GM21360 (cell line): ENCODE results near the gene ATP5F1D.

ENCODE experiments used
- ATAC-seq: cut with Tn5 transposase; IDR thresholded peaks from one replicate; pipeline ENCODE4 v1.9.1; 2021; ENCODE audit warnings: mild to moderate bottlenecking, moderate library complexity; ENCODE audit not compliant: unreplicated experiment

The ATP5F1D gene

DNA sequence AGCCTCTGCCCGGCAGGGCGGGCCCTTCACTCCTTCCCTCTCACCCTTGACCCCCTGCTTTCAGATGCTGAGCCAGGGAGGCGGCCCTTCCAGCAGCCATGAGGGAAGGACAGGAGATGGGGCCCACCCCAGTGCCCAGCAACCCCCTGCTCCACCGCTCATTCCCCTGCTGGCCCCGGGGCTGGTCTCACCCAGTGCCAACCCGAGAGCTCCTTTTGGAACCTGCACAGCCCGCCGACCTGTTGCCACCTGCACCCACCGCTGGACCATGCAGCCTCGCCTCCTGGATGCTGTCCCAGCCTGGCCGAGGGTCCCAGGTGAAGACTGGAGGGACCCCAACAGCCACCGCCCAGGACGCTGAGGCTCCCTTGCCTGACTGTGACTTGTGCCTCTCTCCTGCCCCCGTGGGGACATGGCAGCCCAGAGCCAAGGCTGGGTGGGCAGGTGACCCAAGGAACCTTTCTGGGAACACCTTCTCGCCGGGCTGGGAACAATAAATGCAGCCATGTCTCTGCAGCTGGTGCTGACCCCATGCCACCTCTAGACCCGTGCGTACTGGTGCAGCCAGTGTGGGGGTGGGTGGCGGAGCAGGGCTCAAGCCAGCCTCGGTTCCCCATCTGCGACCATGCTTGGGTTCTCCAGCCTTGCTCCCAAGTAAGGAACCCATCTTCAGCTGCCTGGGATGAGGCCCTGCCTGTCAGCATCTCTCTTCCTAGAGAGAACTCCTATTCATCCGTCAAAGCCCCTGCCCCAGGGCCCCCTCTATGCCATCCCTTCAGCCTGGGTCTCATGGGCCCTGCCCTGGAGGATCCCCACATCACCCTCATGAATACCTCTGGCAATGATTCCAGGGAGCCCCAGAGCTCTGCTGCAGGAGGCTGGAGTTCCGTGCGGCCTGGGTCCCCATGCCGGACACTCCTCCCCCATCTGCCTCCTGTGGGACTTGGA lies 37.4 kb downstream of the ATP5F1D start:
- ATAC-seq = no peak

DNA sequence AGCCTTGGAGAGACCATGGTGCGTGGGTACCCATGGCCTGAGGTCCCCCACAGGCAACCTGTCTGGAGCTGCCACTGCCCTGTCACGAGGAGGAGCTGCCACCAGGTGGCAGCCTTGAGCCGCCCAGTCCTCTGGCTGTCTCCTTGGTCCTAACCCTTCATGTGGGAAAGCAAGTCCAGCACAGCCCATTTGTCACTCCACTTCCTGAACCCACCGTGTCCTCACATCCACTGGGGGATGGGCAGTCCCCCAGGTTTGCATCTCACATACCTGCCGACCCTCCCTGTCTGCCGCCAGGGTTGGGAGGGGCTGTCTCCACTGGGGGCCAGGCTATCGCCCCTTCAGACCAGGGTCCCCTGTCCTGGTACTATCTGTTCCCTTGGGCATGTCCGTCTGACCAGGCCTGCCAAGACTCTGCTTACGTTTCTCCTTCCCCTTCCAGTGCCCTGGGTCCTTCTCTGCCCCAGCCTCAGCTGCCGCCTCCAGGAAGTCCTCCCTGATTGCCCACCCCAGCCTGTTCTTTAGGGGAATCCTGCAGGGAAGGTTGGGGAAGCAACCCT lies 38.3 kb downstream of the ATP5F1D start:
- ATAC-seq = no peak

- no peak for ATAC-seq
Observed at GRCh38 chr19:1280636-1281568, 39.4 kb downstream of the ATP5F1D start.

DNA sequence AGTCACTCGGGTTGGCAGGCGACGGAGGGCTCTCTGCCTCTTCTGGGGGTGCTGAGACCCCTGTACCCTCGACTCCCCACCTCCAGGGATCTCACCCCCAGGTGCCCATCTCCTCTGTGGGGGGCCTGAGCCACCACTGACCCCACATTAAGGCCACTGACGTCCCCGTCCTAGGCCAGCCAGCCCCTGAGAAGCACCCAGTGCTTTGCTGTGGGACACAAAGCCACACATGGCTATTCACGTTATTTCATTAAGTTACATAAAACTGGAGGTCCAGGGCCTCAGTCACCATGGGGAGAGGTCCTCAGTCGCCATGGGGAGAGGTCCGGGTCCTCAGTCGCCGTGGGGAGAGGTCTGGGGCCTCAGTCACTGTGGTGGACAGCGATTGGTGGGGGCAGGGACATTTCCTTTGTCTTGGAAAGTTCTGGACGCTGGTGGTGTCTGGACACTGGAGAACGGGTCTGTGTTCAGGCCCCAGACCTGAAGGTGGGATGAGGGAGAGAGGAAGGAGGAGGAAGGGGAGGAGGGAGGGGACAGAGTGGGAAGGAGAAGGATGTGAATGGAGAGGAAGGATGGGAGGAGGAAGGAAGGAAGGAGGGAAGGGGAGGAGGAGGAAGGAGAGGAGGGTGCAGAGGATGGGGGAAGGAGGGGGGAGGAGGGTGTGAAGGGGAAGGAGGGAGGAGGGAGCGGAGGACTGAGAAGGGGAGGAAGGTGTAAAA lies 40.2 kb downstream of the ATP5F1D start:
- ATAC-seq = no peak

GRCh38 chr19:1282588-1283206 lies 41.1 kb downstream of the ATP5F1D start:
- ATAC-seq = no peak

- no peak for ATAC-seq
Observed at GRCh38 chr19:1283207-1283916, 41.8 kb downstream of the ATP5F1D start.

- ATAC-seq = no peak
Observed at GRCh38 chr19:1283917-1284292, 42.4 kb downstream of the ATP5F1D start.

GRCh38 chr19:1284293-1284978 lies 42.9 kb downstream of the ATP5F1D start:
- no peak for ATAC-seq

GRCh38 chr19:1284979-1285736 lies 43.6 kb downstream of the ATP5F1D start:
- ATAC-seq = no peak

- no peak for ATAC-seq
Observed at GRCh38 chr19:1285737-1286360, 44.3 kb downstream of the ATP5F1D start, which contains the start of gene EFNA2. TSS of gene EFNA2 (plus strand) at chr19:1285873. CDS start at chr19:1286169, 296 bp downstream.

DNA sequence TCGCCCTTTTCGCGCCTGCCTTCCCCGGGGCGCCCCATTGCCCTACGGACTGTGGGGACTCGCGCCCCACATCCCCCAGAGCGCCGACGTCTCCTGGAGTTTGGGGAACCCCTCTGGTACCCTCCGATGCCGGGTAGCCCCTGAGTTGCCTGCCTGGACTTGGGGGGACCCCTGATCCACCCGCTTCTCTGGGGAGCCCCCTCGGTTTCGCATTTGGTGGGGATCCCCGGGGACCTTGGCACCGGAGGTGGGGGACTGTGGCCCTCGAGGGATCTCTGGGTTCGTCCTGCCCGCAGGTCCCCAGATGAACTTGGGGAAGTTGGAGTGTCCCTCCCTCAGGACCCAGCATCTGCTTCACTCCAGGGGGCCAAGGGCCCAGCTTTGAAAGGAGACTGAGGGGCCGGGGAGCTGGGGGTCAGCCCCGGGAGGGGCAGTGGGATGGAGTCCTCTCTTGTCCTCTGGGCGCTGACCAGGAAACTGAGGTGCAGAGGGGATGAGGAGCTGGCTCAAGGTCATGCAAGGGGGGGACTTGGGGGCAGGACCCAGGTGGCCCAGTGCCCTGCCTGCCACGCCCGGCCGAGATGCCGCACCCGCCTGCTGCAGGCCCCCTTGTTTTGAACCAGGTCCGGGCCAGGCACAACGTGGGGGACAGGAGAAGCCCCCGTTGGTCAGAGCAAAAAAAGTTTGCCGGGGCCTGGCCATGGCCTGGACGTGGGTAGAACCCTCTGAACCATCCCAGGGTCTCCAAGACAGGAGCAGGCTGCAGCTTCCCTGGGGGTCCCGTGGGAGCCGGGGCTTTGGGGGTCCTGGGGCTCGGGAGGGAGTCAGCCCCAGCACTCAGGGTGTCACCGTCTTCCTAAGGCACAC lies 45.2 kb downstream of the ATP5F1D start:
- no peak for ATAC-seq

- ATAC-seq = no peak
Observed at GRCh38 chr19:1287354-1288225, 46.0 kb downstream of the ATP5F1D start.

- ATAC-seq = no peak
Observed at GRCh38 chr19:1288226-1288612, 46.7 kb downstream of the ATP5F1D start.

GRCh38 chr19:1288833-1289685 lies 47.5 kb downstream of the ATP5F1D start:
- no peak for ATAC-seq

GRCh38 chr19:1289686-1290025 lies 48.1 kb downstream of the ATP5F1D start:
- no peak for ATAC-seq
